ENCODE data around the gene SRGAP1. TPM values are rescaled to one million over a fixed set of nuclear protein-coding genes. Genes with fewer than 3 reads are reported as not detected.

SRGAP1 gene
- total RNA-seq, 4 donors from 2014 or later = 13.1 to 81.5 (median 22.4) TPM

GRCh38 chr12:64083285-64084210, 239.0 kb downstream of the SRGAP1 start:
- 19% methylated on average over 6 of the region's 6 CpGs for WGBS, 2 donors
- no peaks in the 10 kb centered on the region for H3K27me3 ChIP-seq
- H3K9me3 ChIP-seq = no peaks in the 10 kb centered on the region
- TF ChIP-seq EP300 (IDR thresholded peaks at IDR 0.05) (peak in 1 of 2 donors; percentile 81), POLR2A (IDR thresholded peaks at IDR 0.05) (no peak), CTCF (IDR thresholded peaks at IDR 0.05) (no peak)
- peaks cover 0 to 22% (median 0%) of the 10 kb centered on the region in 3 donors for H3K36me3 ChIP-seq
- H3K4me1 ChIP-seq = peaks cover 0 to 47% (median 11%) of the 10 kb centered on the region in 4 donors
- DNase-seq (ENCODE audit: low spot score in 2 of 2) = peak; percentile 64 to 89
- H3K4me3 ChIP-seq = no peak overlapping the region
- H3K27ac ChIP-seq = peak overlapping the region; percentile 44 to 90 (median 61)

GRCh38 chr12:64085154-64085553, 240.7 kb downstream of the SRGAP1 start:
- peaks cover 0 to 6% (median 0%) of the 10 kb centered on the region in 3 donors for H3K36me3 ChIP-seq
- H3K4me1 ChIP-seq = peaks cover 0 to 56% (median 19%) of the 10 kb centered on the region in 4 donors
- WGBS, 2 donors = 96 to 99% methylated on average over 4 of the region's 4 CpGs
- DNase-seq (ENCODE audit: low spot score in 2 of 2) = no peak
- H3K27ac ChIP-seq = peak overlapping the region in 2 of 4 donors; percentile 85 to 90
- no peak for TF ChIP-seq CTCF (IDR thresholded peaks at IDR 0.05)
- TF ChIP-seq EP300 (IDR thresholded peaks at IDR 0.05) = no peak
- no peak for TF ChIP-seq POLR2A (IDR thresholded peaks at IDR 0.05)
- H3K9me3 ChIP-seq = no peaks in the 10 kb centered on the region
- no peak overlapping the region for H3K4me3 ChIP-seq
- no peaks in the 10 kb centered on the region for H3K27me3 ChIP-seq

GRCh38 chr12:64085996-64086395, 241.5 kb downstream of the SRGAP1 start:
- Histone ChIP-seq H3K27ac (peak overlapping the region; percentile 27 to 90 (median 67)), H3K9me3 (no peaks in the 10 kb centered on the region), H3K4me3 (no peak overlapping the region), H3K36me3 (no peaks in the 10 kb centered on the region), H3K4me1 (peaks cover 0 to 62% (median 21%) of the 10 kb centered on the region in 4 donors), H3K27me3 (no peaks in the 10 kb centered on the region)
- no peak for DNase-seq (ENCODE audit: low spot score in 2 of 2)
- 42 to 45% methylated on average over 4 of the region's 4 CpGs for WGBS, 2 donors
- TF ChIP-seq POLR2A (IDR thresholded peaks at IDR 0.05) = no peak
- TF ChIP-seq EP300 (IDR thresholded peaks at IDR 0.05) = no peak
- TF ChIP-seq CTCF (IDR thresholded peaks at IDR 0.05) = no peak

GRCh38 chr12:64086946-64087345, 242.4 kb downstream of the SRGAP1 start:
- 49% methylated on average over 4 of the region's 4 CpGs for WGBS, 2 donors
- TF ChIP-seq POLR2A (IDR thresholded peaks at IDR 0.05) (no peak), CTCF (IDR thresholded peaks at IDR 0.05) (no peak), EP300 (IDR thresholded peaks at IDR 0.05) (no peak)
- Histone ChIP-seq H3K4me3 (no peak overlapping the region), H3K9me3 (no peaks in the 10 kb centered on the region), H3K4me1 (peaks cover 0 to 65% (median 24%) of the 10 kb centered on the region in 4 donors), H3K36me3 (no peaks in the 10 kb centered on the region), H3K27me3 (no peaks in the 10 kb centered on the region), H3K27ac (peak overlapping the region in 3 of 4 donors; percentile 27 to 90 (median 85))
- no peak for DNase-seq (ENCODE audit: low spot score in 2 of 2)

- TF ChIP-seq EP300 (IDR thresholded peaks at IDR 0.05) = no peak
- TF ChIP-seq CTCF (IDR thresholded peaks at IDR 0.05) = no peak
- no peak for TF ChIP-seq POLR2A (IDR thresholded peaks at IDR 0.05)
- peaks cover 0 to 57% (median 24%) of the 10 kb centered on the region in 4 donors for H3K4me1 ChIP-seq
- H3K27ac ChIP-seq = peak overlapping the region; percentile 60 to 90 (median 80)
- no peaks in the 10 kb centered on the region for H3K9me3 ChIP-seq
- no peaks in the 10 kb centered on the region for H3K27me3 ChIP-seq
- DNase-seq (ENCODE audit: low spot score in 2 of 2) = no peak
- WGBS, 2 donors = 68 to 82% methylated on average over 2 of the region's 2 CpGs
- no peak overlapping the region for H3K4me3 ChIP-seq
- no peaks in the 10 kb centered on the region for H3K36me3 ChIP-seq
Measured at GRCh38 chr12:64087761-64088160, 243.3 kb downstream of the SRGAP1 start.
